Neural progenitor cell (in vitro differentiated cells): Measurements from ENCODE around the gene SCNN1B. TPM values are rescaled to one million over a fixed set of nuclear protein-coding genes. Genes with fewer than 3 reads are reported as not detected.

Source experiments
- DNase-seq: peaks from one replicate; pipeline ENCODE4 v3.0.0-alpha.2; 2016; ENCODE audit warnings: low spot score
- H2AFZ ChIP-seq: fragments of 200-600 bp; sonication (generic); replicated peaks from 2 replicates; pipeline ENCODE4 v1.6.1; 2016; ENCODE audit warnings: antibody characterized with exemption
- H3F3A ChIP-seq: fragments of 200-600 bp; sonication (generic); 2 replicates; pipeline ENCODE4 v1.6.1; 2016; ENCODE audit warnings: antibody characterized with exemption, low read depth
- H3K27ac ChIP-seq: fragments of 200-600 bp; sonication (generic); 2 replicates; pipeline ENCODE4 v1.5.1; 2016; ENCODE audit warnings: mild to moderate bottlenecking
- H3K27me3 ChIP-seq: fragments of 200-600 bp; sonication (generic); 2 replicates; pipeline ENCODE4 v1.6.1; 2016; ENCODE audit warnings: mild to moderate bottlenecking, moderate library complexity
- H3K36me3 ChIP-seq: fragments of 200-600 bp; sonication (generic); 2 replicates; pipeline ENCODE4 v1.5.1; 2016
- H3K4me1 ChIP-seq: fragments of 200-600 bp; sonication (generic); 2 replicates; pipeline ENCODE4 v1.6.1; 2016; ENCODE audit warnings: mixed run types
- H3K4me2 ChIP-seq: fragments of 200-600 bp; sonication (generic); 2 replicates; pipeline ENCODE4 v1.6.1; 2016
- H3K4me3 ChIP-seq: fragments of 200-600 bp; sonication (generic); 2 replicates; pipeline ENCODE4 v1.5.1; 2016
- H3K79me2 ChIP-seq: fragments of 200-600 bp; sonication (generic); 2 replicates; pipeline ENCODE4 v1.6.1; 2016; ENCODE audit warnings: low read depth
- H3K9ac ChIP-seq: fragments of 200-600 bp; sonication (generic); 2 replicates; pipeline ENCODE4 v1.6.1; 2016
- H3K9me3 ChIP-seq: fragments of 200-600 bp; sonication (generic); 2 replicates; pipeline ENCODE4 v1.5.1; 2016; ENCODE audit warnings: low read depth
- H4K20me1 ChIP-seq: fragments of 200-600 bp; sonication (generic); 2 replicates; pipeline ENCODE4 v1.6.1; 2016; ENCODE audit warnings: low read depth
- H3K27ac Mint-ChIP-seq: 3 replicates; pipeline ENCODE4 v1.8.0; 2021; ENCODE audit warnings: mixed read lengths
- H3K27me3 Mint-ChIP-seq: 2 replicates; pipeline ENCODE4 v1.8.0; 2022; ENCODE audit warnings: low read depth, mild to moderate bottlenecking, inconsistent platforms, moderate library complexity, mixed read lengths; ENCODE audit not compliant: insufficient read depth
- H3K36me3 Mint-ChIP-seq: 3 replicates; pipeline ENCODE4 v1.8.0; 2021; ENCODE audit warnings: mixed read lengths
- H3K4me1 Mint-ChIP-seq: 3 replicates; pipeline ENCODE4 v1.8.0; 2021; ENCODE audit warnings: mixed read lengths
- H3K4me3 Mint-ChIP-seq: 3 replicates; pipeline ENCODE4 v1.8.0; 2021; ENCODE audit warnings: mild to moderate bottlenecking, moderate library complexity, mixed read lengths
- H3K9me3 Mint-ChIP-seq: 3 replicates; pipeline ENCODE4 v1.8.0; 2020; ENCODE audit warnings: mixed read lengths
- CTCF ChIP-seq: fragments of 200-600 bp; sonication (generic); IDR thresholded peaks from 2 replicates; pipeline ENCODE4 v1.5.1; 2017; ENCODE audit warnings: antibody characterized with exemption, mild to moderate bottlenecking
- EZH2 ChIP-seq: fragments of 200-600 bp; sonication (generic); IDR thresholded peaks from 2 replicates; pipeline ENCODE4 v1.6.1; 2017; ENCODE audit warnings: antibody characterized with exemption, mild to moderate bottlenecking, moderate library complexity
- EZH2phosphoT487 ChIP-seq: fragments of 200-600 bp; sonication (generic); IDR thresholded peaks from 2 replicates; pipeline ENCODE4 v1.6.1; 2017; ENCODE audit warnings: antibody characterized with exemption
- total RNA-seq: library from RNA; depleted of rRNA; stranded (reverse); fragments of >200 nt; gene quantifications from 2 replicates; pipeline ENCODE4 v1.2.3, GENCODE V29; 2015; ENCODE audit warnings: low replicate concordance

SCNN1B gene
- total RNA-seq, 1 donor from 2014 or later, result not detected

GRCh38 chr16:23377071-23377931, 75.2 kb downstream of the SCNN1B start:
- H3K27me3 Mint-ChIP-seq, result peaks cover 4% of the 10 kb centered on the region

GRCh38 chr16:23378256-23378655, 76.2 kb downstream of the SCNN1B start:
- no peak for DNase-seq
- Mint-ChIP-seq H3K4me1 (peaks cover 8% of the 10 kb centered on the region), H3K27ac (no peak overlapping the region), H3K4me3 (no peak overlapping the region), H3K27me3 (peaks cover 4% of the 10 kb centered on the region), H3K36me3 (no peaks in the 10 kb centered on the region), H3K9me3 (no peaks in the 10 kb centered on the region)
- no peaks in the 10 kb centered on the region for H3K27me3 ChIP-seq
- no peak overlapping the region for H3K9ac ChIP-seq
- no peaks in the 10 kb centered on the region for H3K79me2 ChIP-seq
- H3K4me1 ChIP-seq, result no peaks in the 10 kb centered on the region
- H3K4me3 ChIP-seq, result no peak overlapping the region
- H3K9me3 ChIP-seq, result no peaks in the 10 kb centered on the region
- no peak overlapping the region for H3K4me2 ChIP-seq
- no peak for TF ChIP-seq EZH2
- H4K20me1 ChIP-seq, result no peaks in the 10 kb centered on the region
- H3F3A ChIP-seq, result no peaks in the 10 kb centered on the region
- H2AFZ ChIP-seq, result no peak overlapping the region
- no peaks in the 10 kb centered on the region for H3K36me3 ChIP-seq
- H3K27ac ChIP-seq, result no peak overlapping the region

More at GRCh38 chr16:23377071-23377931, 75.2 kb downstream of the SCNN1B start:
- Mint-ChIP-seq H3K36me3 (no peaks in the 10 kb centered on the region), H3K27ac (no peak overlapping the region), H3K9me3 (no peaks in the 10 kb centered on the region), H3K4me1 (peaks cover 8% of the 10 kb centered on the region), H3K4me3 (no peak overlapping the region)
- Histone ChIP-seq H3K9me3 (no peaks in the 10 kb centered on the region), H2AFZ (no peak overlapping the region), H3K27me3 (no peaks in the 10 kb centered on the region), H4K20me1 (no peaks in the 10 kb centered on the region), H3K4me2 (no peak overlapping the region), H3K4me3 (no peak overlapping the region), H3K27ac (no peak overlapping the region), H3K9ac (no peak overlapping the region), H3F3A (no peaks in the 10 kb centered on the region), H3K79me2 (no peaks in the 10 kb centered on the region), H3K4me1 (no peaks in the 10 kb centered on the region), H3K36me3 (no peaks in the 10 kb centered on the region)
- TF ChIP-seq CTCF, result no peak
- DNase-seq, result no peak

- Histone ChIP-seq H3K4me1 (no peaks in the 10 kb centered on the region), H3K36me3 (no peaks in the 10 kb centered on the region), H3K4me2 (no peak overlapping the region), H2AFZ (no peak overlapping the region), H3K79me2 (no peaks in the 10 kb centered on the region), H3K27me3 (no peaks in the 10 kb centered on the region), H3K9ac (no peak overlapping the region), H3F3A (no peaks in the 10 kb centered on the region), H3K9me3 (no peaks in the 10 kb centered on the region), H3K4me3 (no peak overlapping the region), H3K27ac (no peak overlapping the region), H4K20me1 (no peaks in the 10 kb centered on the region)
- Mint-ChIP-seq H3K4me1 (peaks cover 6% of the 10 kb centered on the region), H3K4me3 (no peak overlapping the region), H3K9me3 (no peaks in the 10 kb centered on the region), H3K27ac (no peak overlapping the region), H3K27me3 (peaks cover 4% of the 10 kb centered on the region), H3K36me3 (no peaks in the 10 kb centered on the region)
- DNase-seq, result no peak
- no peak for TF ChIP-seq EZH2phosphoT487
- no peak for TF ChIP-seq EZH2
- no peak for TF ChIP-seq CTCF
Measured at GRCh38 chr16:23378921-23379320, 76.8 kb downstream of the SCNN1B start.

GRCh38 chr16:23379707-23380106, 77.6 kb downstream of the SCNN1B start:
- H3F3A ChIP-seq, result no peaks in the 10 kb centered on the region
- no peak overlapping the region for H3K4me3 Mint-ChIP-seq
- no peak overlapping the region for H3K4me2 ChIP-seq
- H3K36me3 Mint-ChIP-seq, result no peaks in the 10 kb centered on the region
- H3K27ac ChIP-seq, result no peak overlapping the region
- H3K27ac Mint-ChIP-seq, result no peak overlapping the region
- no peaks in the 10 kb centered on the region for H3K27me3 ChIP-seq
- H3K9ac ChIP-seq, result no peak overlapping the region
- H3K4me3 ChIP-seq, result no peak overlapping the region
- no peaks in the 10 kb centered on the region for H3K79me2 ChIP-seq
- H3K9me3 Mint-ChIP-seq, result no peaks in the 10 kb centered on the region
- peaks cover 6% of the 10 kb centered on the region for H3K4me1 Mint-ChIP-seq
- no peaks in the 10 kb centered on the region for H4K20me1 ChIP-seq
- TF ChIP-seq EZH2, result no peak
- no peak for TF ChIP-seq CTCF
- TF ChIP-seq EZH2phosphoT487, result no peak
- H3K27me3 Mint-ChIP-seq, result peaks cover 4% of the 10 kb centered on the region
- H3K4me1 ChIP-seq, result no peaks in the 10 kb centered on the region
- H2AFZ ChIP-seq, result no peak overlapping the region
- no peaks in the 10 kb centered on the region for H3K36me3 ChIP-seq
- H3K9me3 ChIP-seq, result no peaks in the 10 kb centered on the region
- no peak for DNase-seq
